Stimulated activated CD4-positive, alpha-beta T cell treated with anti-CD3 and anti-CD28 coated beads, TNF-alpha, amount 100 ng/mL, for 1 hour (primary cell): ENCODE measurements around the gene ADARB2.

Source experiments
- DNase-seq, 3 donors: peaks; one replicate each; pipeline ENCODE4 v3.0.0-alpha.2; 2020; ENCODE audit warnings: low read depth in 3 of 3, low spot score in 1 of 3

The ADARB2 gene

GRCh38 chr10:1664333-1664964 is 72.9 kb downstream of the ADARB2 start:
- no peak for DNase-seq

GRCh38 chr10:1663226-1663625 is 74.1 kb downstream of the ADARB2 start:
- no peak for DNase-seq

- no peak for DNase-seq
Observed at GRCh38 chr10:1662438-1663025, 74.8 kb downstream of the ADARB2 start.

- DNase-seq = no peak
Observed at GRCh38 chr10:1661859-1662437, 75.4 kb downstream of the ADARB2 start.

- no peak for DNase-seq
Observed at GRCh38 chr10:1661416-1661815, 75.9 kb downstream of the ADARB2 start.

- DNase-seq = no peak
Observed at GRCh38 chr10:1660815-1661214, 76.5 kb downstream of the ADARB2 start.

GRCh38 chr10:1660386-1660785 is 76.9 kb downstream of the ADARB2 start:
- DNase-seq = no peak

GRCh38 chr10:1659221-1659791 is 78.0 kb downstream of the ADARB2 start:
- no peak for DNase-seq

- DNase-seq = no peak
Observed at GRCh38 chr10:1658658-1659057, 78.7 kb downstream of the ADARB2 start.

- no peak for DNase-seq
Observed at GRCh38 chr10:1657479-1657878, 79.8 kb downstream of the ADARB2 start.

GRCh38 chr10:1655367-1655766 is 82.0 kb downstream of the ADARB2 start:
- DNase-seq = no peak

- no peak for DNase-seq
Observed at GRCh38 chr10:1654811-1655356, 82.4 kb downstream of the ADARB2 start.

GRCh38 chr10:1654247-1654646 is 83.1 kb downstream of the ADARB2 start:
- no peak for DNase-seq

GRCh38 chr10:1653321-1653720 is 84.0 kb downstream of the ADARB2 start:
- DNase-seq = no peak

GRCh38 chr10:1652151-1652550 is 85.2 kb downstream of the ADARB2 start:
- DNase-seq = no peak

- no peak for DNase-seq
Observed at GRCh38 chr10:1651270-1651966, 85.9 kb downstream of the ADARB2 start.

GRCh38 chr10:1650542-1651269 is 86.6 kb downstream of the ADARB2 start:
- DNase-seq = no peak

- DNase-seq = no peak
Observed at GRCh38 chr10:1648648-1649047, 88.7 kb downstream of the ADARB2 start.

- DNase-seq = no peak
Observed at GRCh38 chr10:1646332-1646731, 91.0 kb downstream of the ADARB2 start.

- no peak for DNase-seq
Observed at GRCh38 chr10:1645896-1646295, 91.4 kb downstream of the ADARB2 start.

GRCh38 chr10:1644191-1644711 is 93.1 kb downstream of the ADARB2 start:
- no peak for DNase-seq
